HCT116 (cell line): ENCODE results near the gene PIK3IP1.

Experiments used
- EGR1 ChIP-seq: IDR thresholded peaks from 2 replicates; pipeline ENCODE4 v1.6.1; 2012; ENCODE audit warnings: low read depth
- EZH2 ChIP-seq: fragments of 200-600 bp; sonication (generic); IDR thresholded peaks from 2 replicates; pipeline ENCODE4 v1.6.1; 2017; ENCODE audit warnings: antibody characterized with exemption, mixed run types
- POLR2A ChIP-seq: IDR thresholded peaks from 2 replicates; pipeline ENCODE4 v1.7.0; 2011; ENCODE audit warnings: borderline replicate concordance; ENCODE audit not compliant: insufficient read depth, insufficient read length; ENCODE audit errors: extremely low read depth
- POLR2AphosphoS5 ChIP-seq: IDR thresholded peaks from 2 replicates; pipeline ENCODE4 v1.6.1; 2011; ENCODE audit warnings: mild to moderate bottlenecking, low read depth, low read length, moderate library complexity
- ZNF274 ChIP-seq: fragments of 200-500 bp; sonication (Bioruptor generic); IDR thresholded peaks from 2 replicates; pipeline ENCODE4 v1.6.1; 2014; ENCODE audit warnings: mild to moderate bottlenecking, low read depth, low read length, inconsistent platforms
- TF ChIP-seq, protein P1 (sequence below), 3 experiments: fragments of 200-600 bp in 1 of 3; sonication (generic) in 1 of 3; IDR thresholded peaks in 2 of 3; conservative IDR thresholded peaks in 1 of 3; 2 replicates each; pipeline ENCODE4 v1.5.1; 2012 to 2017; ENCODE audit warnings: low read depth in 2 of 3, low read length in 2 of 3, antibody characterized with exemption in 1 of 3, borderline replicate concordance in 1 of 3, control low read depth in 1 of 3, mild to moderate bottlenecking in 1 of 3, mixed read lengths in 1 of 3, mixed run types in 1 of 3, moderate library complexity in 1 of 3; ENCODE audit not compliant: insufficient read depth in 1 of 3
- TF ChIP-seq, protein P2 (sequence below): IDR thresholded peaks from 2 replicates; pipeline ENCODE4 v1.6.1; 2012; ENCODE audit warnings: low read depth

DNA sequence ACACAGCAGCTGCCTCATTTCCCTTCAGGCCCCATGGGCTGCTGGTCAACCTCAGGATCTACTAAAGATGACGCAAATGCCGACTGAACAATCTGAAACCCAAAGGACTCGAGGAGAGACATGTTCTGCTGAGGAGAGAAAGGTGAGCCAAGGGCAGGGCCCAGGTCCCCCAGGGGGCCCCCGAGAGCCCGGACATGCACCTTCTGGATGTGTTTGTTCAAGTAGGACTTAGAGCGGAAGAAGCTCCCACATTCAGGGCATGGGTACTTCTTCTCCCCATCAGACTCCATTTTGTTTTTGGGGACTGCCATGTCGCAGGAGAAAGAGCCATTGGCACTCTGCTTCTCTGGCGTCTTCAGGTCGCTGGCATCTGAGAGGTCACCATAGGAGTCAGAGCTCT, 34.6 kb upstream of the PIK3IP1 start:
- TF ChIP-seq POLR2AphosphoS5 (no peak), EGR1 (no peak), POLR2A (no peak), ZNF274 (no peak), EZH2 (no peak)
- TF ChIP-seq, protein P1, sequence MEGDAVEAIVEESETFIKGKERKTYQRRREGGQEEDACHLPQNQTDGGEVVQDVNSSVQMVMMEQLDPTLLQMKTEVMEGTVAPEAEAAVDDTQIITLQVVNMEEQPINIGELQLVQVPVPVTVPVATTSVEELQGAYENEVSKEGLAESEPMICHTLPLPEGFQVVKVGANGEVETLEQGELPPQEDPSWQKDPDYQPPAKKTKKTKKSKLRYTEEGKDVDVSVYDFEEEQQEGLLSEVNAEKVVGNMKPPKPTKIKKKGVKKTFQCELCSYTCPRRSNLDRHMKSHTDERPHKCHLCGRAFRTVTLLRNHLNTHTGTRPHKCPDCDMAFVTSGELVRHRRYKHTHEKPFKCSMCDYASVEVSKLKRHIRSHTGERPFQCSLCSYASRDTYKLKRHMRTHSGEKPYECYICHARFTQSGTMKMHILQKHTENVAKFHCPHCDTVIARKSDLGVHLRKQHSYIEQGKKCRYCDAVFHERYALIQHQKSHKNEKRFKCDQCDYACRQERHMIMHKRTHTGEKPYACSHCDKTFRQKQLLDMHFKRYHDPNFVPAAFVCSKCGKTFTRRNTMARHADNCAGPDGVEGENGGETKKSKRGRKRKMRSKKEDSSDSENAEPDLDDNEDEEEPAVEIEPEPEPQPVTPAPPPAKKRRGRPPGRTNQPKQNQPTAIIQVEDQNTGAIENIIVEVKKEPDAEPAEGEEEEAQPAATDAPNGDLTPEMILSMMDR (IDR thresholded peaks at IDR 0.05 in 2 of 3, conservative IDR thresholded peaks at IDR 0.05 in 1 of 3; ENCODE audit: borderline replicate concordance in 1 of 3, insufficient read depth in 1 of 3, low read depth in 2 of 3, low read length in 2 of 3): no peak
- TF ChIP-seq, protein P2, sequence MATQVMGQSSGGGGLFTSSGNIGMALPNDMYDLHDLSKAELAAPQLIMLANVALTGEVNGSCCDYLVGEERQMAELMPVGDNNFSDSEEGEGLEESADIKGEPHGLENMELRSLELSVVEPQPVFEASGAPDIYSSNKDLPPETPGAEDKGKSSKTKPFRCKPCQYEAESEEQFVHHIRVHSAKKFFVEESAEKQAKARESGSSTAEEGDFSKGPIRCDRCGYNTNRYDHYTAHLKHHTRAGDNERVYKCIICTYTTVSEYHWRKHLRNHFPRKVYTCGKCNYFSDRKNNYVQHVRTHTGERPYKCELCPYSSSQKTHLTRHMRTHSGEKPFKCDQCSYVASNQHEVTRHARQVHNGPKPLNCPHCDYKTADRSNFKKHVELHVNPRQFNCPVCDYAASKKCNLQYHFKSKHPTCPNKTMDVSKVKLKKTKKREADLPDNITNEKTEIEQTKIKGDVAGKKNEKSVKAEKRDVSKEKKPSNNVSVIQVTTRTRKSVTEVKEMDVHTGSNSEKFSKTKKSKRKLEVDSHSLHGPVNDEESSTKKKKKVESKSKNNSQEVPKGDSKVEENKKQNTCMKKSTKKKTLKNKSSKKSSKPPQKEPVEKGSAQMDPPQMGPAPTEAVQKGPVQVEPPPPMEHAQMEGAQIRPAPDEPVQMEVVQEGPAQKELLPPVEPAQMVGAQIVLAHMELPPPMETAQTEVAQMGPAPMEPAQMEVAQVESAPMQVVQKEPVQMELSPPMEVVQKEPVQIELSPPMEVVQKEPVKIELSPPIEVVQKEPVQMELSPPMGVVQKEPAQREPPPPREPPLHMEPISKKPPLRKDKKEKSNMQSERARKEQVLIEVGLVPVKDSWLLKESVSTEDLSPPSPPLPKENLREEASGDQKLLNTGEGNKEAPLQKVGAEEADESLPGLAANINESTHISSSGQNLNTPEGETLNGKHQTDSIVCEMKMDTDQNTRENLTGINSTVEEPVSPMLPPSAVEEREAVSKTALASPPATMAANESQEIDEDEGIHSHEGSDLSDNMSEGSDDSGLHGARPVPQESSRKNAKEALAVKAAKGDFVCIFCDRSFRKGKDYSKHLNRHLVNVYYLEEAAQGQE: no peak
